Coronary artery (tissue), 2 donors: ENCODE measurements around the gene DTNBP1.

Source experiments
- DNase-seq: peaks from one replicate; pipeline ENCODE4 v3.0.0-alpha.2; 2017; ENCODE audit warnings: low spot score
- H3K27ac ChIP-seq, 2 donors: fragments of 200-600 bp; sonication (generic); one replicate each; pipeline ENCODE4 v1.5.1; 2016 to 2019
- H3K4me3 ChIP-seq: fragments of 200-600 bp; sonication (generic); 2 replicates; pipeline ENCODE4 v1.5.1; 2016; ENCODE audit warnings: mild to moderate bottlenecking, moderate library complexity
- CTCF ChIP-seq: fragments of 200-600 bp; sonication (generic); IDR thresholded peaks from one replicate; pipeline ENCODE4 v1.5.1; 2019; ENCODE audit warnings: antibody characterized with exemption

Gene DTNBP1

GRCh38 chr6:15523679-15524630 is 138.9 kb downstream of the DTNBP1 start:
- Histone ChIP-seq H3K4me3 (no peak overlapping the region), H3K27ac (no peak overlapping the region)
- DNase-seq, result peak; percentile 28
- no peak for TF ChIP-seq CTCF

DNA sequence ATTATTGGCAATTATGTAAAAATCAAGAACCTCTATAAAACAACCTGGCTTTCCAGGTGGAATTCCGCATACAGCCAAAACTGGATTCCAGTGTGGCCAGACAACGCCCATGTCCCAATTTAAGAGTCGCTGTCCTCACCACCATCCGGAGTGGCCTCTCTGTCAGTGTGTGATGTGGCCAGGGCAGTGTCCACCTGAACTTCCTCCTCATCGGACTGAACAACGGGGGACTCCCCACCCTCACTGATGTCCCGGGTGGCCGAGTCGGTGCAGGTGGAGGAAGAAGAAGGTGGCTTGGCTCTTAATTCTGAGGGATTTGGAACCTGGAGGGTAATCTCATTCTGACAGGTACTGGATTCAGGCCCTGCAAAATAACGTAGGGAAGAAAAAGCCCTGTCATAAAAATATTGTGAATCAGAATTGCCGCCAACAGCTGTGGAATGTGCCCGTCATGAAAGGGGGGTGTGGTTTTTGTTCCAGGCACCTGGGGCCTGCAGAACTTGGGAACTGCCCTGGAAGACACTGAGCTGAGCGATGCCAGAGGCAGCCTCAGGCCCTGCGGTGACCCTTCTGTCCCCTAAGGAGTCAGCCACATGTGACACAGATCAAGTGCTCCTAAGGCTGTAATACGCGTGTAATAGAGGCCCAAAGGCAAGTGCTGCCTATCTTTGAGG is 139.8 kb downstream of the DTNBP1 start:
- H3K4me3 ChIP-seq, result no peak overlapping the region
- DNase-seq, result peak; percentile 46

GRCh38 chr6:15522427-15522826 is 140.4 kb downstream of the DTNBP1 start:
- Histone ChIP-seq H3K4me3 (no peak overlapping the region), H3K27ac (no peak overlapping the region)
- DNase-seq, result peak; percentile 46
- no peak for TF ChIP-seq CTCF

More for the DNA sequence above, 139.8 kb downstream of the DTNBP1 start:
- TF ChIP-seq CTCF, result no peak
- no peak overlapping the region for H3K27ac ChIP-seq

- peak; percentile 59 for DNase-seq
- H3K27ac ChIP-seq, result no peak overlapping the region
Observed at GRCh38 chr6:15522026-15522425, 140.8 kb downstream of the DTNBP1 start.

DNA sequence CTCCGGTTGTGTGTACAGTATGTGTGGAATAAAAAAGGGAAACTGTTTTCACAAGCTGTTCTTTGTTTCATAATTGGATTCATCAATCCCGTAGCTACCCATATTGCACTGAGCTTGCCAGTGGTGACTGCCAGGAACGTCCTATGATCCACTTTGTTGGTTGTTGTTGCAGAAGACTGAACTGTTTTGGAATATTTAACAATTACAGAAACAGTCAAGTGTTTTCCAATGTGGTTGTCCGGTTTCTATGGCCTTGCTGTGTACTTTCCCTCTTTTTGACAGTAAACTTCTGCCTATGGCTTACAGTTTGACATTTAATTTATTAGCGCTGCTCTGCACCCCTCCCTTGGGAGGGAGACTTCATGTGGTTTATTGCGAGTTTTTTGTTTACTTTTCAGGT is 141.2 kb downstream of the DTNBP1 start:
- TF ChIP-seq CTCF, result no peak
- DNase-seq, result peak; percentile 4
- Histone ChIP-seq H3K4me3 (no peak overlapping the region), H3K27ac (no peak overlapping the region)

More at GRCh38 chr6:15522026-15522425, 140.8 kb downstream of the DTNBP1 start:
- H3K4me3 ChIP-seq, result no peak overlapping the region
- no peak for TF ChIP-seq CTCF

GRCh38 chr6:15520626-15521203 is 142.1 kb downstream of the DTNBP1 start:
- TF ChIP-seq CTCF, result no peak
- DNase-seq, result no peak
- Histone ChIP-seq H3K27ac (no peak overlapping the region), H3K4me3 (no peak overlapping the region)
